Measurements from ENCODE around the gene SPATA31E1.
A peak's percentile ranks its signal among the peaks of the same experiment; 100 is the strongest.

SPATA31E1 gene

DNA sequence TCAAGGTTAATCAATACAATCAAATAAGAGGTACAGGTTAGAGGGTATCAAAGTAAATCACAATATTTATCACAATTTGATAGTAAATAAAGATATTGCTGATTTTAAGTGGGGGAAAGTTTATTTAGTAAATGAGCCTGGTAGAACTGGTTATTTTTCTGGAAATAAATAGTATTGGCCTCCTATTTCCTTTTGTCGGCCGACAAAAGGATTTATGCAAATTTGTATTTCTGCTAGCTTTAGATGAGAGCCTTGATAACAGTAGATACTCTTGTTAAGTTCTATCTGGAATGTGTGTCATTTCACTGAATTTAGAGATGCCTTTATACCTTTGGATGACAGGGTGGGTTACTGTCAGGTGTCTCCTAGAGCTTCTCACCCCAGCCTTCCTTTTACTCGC, 17.8 kb upstream of the SPATA31E1 start:
- DNase-seq, result no peak

GRCh38 chr9:87865626-87866025, 17.1 kb upstream of the SPATA31E1 start:
- no peak for DNase-seq

DNA sequence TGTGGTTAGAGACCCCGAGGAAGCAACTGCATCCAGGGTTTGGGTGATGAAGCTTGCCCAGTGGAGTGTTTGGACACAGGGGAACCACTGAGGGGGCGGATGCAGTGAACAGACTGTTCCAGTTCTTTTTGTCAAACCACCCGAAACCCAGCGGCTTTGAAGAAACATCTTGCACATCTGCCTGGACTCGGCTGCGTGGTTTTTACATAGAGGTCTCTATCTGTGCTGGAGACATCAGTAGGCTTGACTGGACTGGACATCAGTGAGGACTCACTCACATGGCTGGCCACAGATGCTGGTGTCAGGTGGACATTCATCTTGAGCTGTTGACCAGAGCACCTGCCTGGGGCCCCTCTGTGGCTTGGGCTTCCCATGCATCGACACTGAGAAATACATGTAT, 15.3 kb upstream of the SPATA31E1 start:
- no peak for DNase-seq

GRCh38 chr9:87868175-87868574, 14.5 kb upstream of the SPATA31E1 start:
- no peak for DNase-seq

DNA sequence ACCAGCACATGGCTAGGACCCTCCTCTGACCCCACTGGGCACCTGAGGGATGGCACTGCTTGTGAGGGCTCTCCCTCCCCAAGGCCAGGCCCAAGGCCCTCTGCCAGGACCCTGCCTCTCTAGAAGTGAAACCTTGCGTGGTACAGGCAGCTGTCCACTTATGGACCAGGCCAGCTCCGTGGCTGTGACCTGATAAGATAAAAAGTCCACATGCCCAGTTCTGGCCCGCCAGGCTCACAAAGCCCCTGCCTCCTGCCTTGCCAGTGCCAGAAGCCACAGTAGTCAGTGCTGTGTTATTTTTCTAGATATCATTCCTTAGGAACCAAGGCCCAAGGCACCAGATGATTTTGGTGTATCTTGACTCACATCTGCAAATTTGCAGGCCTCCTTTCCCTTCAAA, 14.0 kb upstream of the SPATA31E1 start:
- no peak for DNase-seq

- no peak for DNase-seq
These were observed 13.6 kb upstream of the SPATA31E1 start for GRCh38 chr9:87869082-87869481.

GRCh38 chr9:87871425-87872078, 11.1 kb upstream of the SPATA31E1 start:
- no peak for DNase-seq

DNA sequence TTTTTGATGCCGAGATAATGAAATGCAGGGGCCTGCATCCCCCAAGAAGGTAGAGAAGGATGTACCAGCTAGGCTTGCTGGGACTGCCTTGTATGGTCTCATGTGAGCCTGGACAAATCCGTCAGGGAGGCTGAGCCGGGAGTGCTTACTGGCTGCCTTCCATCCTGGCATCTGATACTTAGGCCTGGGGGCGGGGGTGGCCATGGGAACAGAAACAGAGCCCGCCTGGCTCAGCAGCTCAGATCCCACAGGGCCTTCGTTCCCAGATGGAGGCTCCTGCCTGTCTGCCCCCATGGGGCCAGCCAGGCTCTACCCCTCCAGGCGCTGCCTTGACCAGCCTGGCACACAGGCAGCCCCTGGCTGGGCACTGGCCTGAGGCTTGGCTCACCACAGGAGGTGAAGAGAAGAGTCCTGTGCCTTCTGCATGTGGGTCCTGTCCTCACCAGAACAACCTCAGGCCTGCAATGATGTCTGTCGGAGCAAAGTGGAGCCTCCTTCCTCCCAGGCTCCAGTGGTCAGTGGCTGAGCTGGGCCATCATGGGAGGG, 10.5 kb upstream of the SPATA31E1 start:
- no peak for DNase-seq

DNA sequence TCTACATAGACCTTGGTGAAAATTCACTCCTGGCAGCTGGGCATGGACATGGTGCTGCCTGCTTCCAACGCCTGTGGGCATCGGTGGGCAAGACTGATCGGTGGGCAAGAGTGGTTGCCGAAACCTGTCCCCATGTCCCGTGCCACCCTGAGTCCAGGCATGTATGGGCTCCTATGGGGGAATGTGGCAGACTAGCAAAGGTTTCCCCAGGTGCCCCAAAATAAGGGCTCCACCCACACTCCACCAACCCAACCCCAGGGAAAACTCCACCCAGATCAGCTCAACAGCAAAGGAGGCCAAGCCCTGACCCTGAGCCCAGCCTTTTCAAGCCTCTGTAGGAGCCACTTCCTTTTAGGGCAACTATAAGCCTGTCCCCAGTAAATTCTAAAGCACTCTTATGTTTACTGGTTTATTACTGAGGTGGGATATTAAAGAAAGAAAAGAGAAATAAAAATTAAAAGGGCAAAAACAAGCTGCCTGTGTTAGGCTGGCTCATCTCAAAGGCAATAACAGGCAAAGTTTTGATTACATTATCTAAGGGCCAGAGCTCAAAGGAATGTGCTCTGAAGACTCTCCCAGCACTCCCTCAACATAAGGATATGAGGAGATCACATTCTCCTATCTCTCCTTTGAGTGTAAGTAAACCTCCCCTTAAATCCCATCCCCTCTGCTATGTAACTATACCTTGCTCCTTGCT, 8.9 kb upstream of the SPATA31E1 start:
- DNase-seq, result no peak

GRCh38 chr9:87874304-87874623, 8.4 kb upstream of the SPATA31E1 start:
- DNase-seq, result no peak

- no peak for DNase-seq
These were observed 7.6 kb upstream of the SPATA31E1 start for GRCh38 chr9:87875060-87875459.

DNA sequence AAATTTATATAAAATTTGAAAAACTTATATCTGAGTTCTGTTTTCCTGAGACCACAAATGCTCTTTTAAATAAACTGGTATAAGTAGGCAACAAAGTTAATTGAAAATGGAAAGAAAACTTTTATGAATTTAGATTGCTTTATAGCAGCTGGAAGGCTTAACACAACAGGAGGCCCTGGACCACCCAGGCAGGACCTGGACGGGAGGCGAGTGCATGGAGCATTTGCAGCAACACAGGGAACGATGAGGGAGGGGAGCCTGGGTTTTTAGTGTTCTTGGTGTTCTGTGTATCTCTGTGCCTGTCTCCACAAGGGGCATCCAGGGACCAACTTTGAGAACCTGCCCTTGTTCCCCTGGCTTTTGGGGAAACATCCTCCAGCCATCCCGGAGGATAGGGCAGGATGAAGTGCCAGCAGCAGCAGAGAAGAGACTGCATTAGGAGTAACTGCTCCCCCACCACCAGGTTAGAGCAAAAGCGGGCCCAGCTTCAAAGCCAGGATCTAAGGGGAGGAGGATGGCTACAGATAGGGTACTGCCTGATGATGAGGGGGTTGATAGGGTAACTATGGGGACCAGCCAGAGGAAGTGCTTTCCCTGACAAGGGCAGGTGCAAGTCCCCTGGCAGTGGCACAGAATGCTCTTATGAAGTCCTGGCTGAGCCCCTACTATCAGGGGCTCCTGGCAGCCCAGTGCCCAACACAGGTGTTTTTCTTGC, 6.7 kb upstream of the SPATA31E1 start:
- DNase-seq, result no peak

GRCh38 chr9:87876708-87877107, 6.0 kb upstream of the SPATA31E1 start:
- no peak for DNase-seq

GRCh38 chr9:87878989-87879511, 3.6 kb upstream of the SPATA31E1 start:
- no peak for DNase-seq

GRCh38 chr9:87880116-87880515, 2.6 kb upstream of the SPATA31E1 start:
- no peak for DNase-seq

DNA sequence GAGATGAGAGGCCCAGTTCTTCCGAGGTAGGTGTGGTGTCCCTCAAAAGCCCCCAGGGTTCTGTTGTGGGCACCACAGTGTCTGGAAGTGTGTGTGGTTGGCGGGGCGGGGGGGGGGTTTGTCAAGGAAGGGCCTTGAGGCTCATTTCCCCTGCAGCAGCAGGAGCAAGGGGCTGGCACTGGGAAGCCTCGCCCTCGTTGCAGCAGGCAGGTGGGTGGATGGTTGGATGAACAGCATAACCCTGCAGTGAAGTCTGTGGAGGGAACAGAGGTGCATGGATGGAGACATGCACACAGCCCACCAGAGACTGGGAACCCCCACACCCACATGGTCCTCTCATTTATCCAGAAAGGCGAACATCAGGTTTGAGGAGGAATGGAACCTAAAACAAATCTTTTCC, 2.0 kb upstream of the SPATA31E1 start:
- DNase-seq, result no peak

- DNase-seq, result no peak
These were observed 597 bp downstream of the SPATA31E1 start for GRCh38 chr9:87883274-87883673.

DNA sequence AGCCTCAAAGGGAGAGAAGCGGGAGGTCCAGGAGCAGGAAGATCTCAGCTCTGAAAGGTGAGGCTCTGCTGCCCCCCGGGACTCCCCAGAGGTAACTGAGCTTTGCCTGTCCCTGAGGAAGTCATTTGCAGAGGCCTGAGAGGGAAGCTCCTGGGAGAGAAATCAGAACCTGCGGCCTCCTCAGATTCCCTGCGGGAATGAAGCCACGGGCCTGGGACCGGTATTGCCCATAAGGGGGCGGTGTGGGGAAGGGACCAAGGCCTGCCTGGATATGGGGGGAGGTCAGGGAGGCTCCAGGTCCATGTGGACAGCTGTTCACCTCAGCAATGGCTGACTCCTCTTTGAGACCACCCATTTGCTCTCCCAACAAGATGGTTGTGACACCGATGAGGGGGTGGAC, 1.3 kb downstream of the SPATA31E1 start:
- peak; percentile 50 for DNase-seq

DNA sequence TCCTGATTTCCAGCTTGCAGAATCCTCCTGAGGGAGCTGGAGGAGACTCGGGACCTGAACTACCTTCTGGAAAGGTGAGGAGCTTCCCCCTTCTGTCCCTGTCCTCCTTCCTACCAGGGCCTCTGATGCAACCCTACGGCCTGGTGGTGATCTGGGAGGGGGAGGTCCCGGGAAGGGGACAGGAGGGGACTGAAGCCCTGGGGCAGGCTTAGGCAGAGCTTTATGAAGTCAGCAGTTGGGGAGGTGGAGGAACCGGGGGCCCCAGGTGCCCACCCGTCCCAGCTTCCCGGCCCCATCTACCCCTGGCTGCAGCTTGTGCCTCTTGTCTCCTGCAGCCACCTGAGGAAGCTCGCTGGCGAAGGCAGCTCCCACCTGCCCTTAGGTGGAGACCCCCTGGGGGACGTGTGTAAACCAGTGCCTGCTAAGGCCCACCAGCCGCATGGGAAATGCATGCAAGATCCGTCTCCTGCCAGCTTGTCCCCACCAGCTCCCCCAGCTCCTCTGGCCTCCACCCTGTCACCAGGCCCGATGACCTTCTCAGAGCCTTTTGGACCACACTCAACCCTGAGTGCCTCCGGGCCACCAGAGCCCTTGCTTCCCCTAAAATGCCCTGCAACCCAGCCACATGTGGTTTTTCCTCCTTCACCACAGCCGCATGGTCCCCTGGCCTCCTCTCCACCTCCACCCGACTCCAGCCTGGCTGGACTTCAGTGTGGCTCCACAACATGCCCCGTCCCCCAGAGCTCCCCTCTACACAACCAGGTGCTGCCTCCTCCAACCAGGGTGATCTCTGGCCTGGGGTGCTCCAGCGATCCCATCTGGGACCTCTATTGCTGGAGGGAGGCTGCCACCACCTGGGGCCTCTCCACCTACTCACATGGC, 2.1 kb downstream of the SPATA31E1 start:
- no peak for DNase-seq

DNA sequence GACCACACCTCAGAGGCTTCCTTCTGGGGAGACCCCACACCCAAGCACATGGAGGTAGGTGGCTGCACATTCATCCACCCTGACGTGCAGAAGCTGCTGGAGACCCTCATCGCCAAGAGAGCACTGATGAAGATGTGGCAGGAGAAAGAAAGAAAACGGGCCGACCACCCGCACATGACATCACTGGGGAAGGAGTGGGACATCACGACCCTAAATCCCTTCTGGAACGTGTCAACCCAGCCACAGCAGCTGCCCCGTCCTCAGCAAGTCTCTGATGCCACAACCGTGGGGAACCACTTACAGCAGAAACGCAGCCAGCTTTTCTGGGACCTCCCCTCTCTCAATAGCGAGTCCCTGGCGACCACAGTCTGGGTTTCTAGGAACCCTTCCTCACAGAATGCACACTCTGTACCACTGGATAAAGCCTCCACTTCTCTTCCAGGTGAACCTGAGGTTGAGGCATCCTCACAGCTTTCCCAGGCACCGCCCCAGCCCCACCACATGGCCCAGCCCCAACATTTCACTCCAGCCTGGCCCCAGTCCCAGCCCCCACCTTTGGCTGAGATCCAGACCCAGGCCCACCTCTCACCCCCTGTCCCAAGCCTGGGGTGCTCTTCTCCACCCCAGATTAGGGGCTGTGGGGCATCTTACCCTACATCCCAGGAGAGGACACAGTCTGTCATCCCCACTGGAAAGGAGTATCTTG, 3.0 kb downstream of the SPATA31E1 start:
- DNase-seq, result no peak

DNA sequence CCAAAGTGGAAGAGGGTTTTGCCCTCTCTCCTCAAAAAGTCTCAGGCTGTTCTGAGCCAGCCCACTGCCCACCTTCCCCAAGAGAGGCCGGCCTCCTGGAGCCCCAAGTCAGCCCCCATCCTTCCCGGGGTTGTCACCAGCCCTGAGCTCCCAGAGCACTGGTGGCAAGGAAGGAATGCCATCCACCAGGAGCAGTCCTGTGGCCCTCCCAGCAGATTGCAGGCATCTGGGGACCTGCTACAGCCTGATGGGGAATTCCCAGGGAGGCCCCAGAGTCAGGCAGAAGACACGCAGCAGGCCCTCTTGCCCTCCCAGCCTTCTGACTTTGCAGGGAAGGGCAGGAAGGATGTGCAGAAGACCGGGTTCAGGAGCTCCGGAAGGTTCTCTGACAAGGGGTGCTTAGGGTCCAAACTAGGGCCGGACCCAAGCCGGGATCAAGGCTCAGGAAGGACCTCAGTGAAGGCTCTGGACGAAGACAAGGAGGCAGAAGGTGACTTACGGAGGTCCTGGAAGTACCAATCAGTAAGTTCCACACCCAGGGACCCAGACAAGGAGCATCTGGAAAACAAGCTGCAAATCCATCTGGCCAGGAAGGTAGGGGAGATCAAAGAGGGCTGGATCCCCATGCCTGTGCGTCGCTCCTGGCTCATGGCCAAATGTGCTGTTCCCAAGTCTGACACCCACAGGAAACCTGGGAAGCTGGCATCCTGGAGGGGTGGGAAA, 3.7 kb downstream of the SPATA31E1 start:
- no peak for DNase-seq
